ENCODE data around the gene ENO1. TPM values are rescaled to one million over a fixed set of nuclear protein-coding genes. Genes with fewer than 3 reads are reported as not detected.

ENO1 gene
- total and polyA plus RNA-seq, 9 of the 15 experiments (the other 6 are each of a cell fraction or from before 2014, with no cell fraction given): 2,249 to 7,472 (median 2,868) TPM

DNA sequence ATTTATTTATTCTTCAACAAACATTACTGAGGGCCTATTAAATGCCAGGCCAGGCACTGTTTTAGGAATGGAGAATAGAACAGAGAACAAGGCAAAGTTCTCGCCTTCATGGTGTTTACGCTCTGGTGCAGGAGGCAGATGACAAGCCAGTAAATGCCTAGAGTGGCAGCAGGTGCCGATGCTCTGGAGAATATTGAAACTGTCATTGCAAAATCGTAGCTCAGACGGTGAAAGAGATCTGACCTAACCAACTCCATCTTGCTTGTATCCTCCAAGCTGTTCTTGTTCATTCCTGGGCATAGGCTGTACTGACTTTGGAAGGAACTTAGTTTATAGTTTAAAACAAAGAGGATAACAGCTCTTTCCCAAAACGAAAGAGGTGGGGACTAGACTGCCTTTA is 13.5 kb upstream of the ENO1 start (continued):
- TF ChIP-seq, protein P1, sequence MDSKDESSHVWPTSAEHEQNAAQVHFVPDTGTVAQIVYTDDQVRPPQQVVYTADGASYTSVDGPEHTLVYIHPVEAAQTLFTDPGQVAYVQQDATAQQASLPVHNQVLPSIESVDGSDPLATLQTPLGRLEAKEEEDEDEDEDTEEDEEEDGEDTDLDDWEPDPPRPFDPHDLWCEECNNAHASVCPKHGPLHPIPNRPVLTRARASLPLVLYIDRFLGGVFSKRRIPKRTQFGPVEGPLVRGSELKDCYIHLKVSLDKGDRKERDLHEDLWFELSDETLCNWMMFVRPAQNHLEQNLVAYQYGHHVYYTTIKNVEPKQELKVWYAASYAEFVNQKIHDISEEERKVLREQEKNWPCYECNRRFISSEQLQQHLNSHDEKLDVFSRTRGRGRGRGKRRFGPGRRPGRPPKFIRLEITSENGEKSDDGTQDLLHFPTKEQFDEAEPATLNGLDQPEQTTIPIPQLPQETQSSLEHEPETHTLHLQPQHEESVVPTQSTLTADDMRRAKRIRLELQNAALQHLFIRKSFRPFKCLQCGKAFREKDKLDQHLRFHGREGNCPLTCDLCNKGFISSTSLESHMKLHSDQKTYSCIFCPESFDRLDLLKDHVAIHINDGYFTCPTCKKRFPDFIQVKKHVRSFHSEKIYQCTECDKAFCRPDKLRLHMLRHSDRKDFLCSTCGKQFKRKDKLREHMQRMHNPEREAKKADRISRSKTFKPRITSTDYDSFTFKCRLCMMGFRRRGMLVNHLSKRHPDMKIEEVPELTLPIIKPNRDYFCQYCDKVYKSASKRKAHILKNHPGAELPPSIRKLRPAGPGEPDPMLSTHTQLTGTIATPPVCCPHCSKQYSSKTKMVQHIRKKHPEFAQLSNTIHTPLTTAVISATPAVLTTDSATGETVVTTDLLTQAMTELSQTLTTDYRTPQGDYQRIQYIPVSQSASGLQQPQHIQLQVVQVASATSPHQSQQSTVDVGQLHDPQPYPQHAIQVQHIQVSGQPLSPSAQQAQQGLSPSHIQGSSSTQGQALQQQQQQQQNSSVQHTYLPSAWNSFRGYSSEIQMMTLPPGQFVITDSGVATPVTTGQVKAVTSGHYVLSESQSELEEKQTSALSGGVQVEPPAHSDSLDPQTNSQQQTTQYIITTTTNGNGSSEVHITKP (IDR thresholded peaks at IDR 0.05; ENCODE audit: partially characterized antibody): no peak

DNA sequence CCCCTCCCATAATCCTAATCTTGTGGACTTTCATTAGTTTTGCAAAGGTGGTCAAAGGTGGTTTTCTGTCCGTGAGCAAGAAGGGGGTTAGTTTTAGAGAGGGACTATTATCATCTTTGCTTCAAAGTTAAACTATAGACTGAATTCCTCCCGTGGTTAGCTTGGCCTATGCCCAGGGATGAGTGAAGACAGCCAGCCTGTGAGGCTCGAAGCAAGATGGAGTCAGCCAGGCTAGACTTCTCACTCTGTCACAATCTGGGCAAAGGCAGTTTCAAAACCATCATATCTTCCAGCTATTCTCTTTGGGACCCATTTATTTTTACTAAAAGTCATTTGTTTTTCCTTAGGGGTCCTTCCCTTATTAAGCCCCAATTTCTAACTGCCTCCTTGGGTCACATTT is 12.9 kb upstream of the ENO1 start:
- Histone ChIP-seq H3K27ac (ENCODE audit: extremely low read depth, low read depth, low read length) (no peak overlapping the region), H3K9me1 (ENCODE audit: control insufficient read depth, insufficient read depth, low read length) (no peaks in the 10 kb centered on the region), H3K9me3 (replicated peaks; ENCODE audit: control insufficient read depth, insufficient read depth, low read depth, low read length) (no peaks in the 10 kb centered on the region), H2AFZ (ENCODE audit: low read depth, low read length) (no peak overlapping the region), H4K20me1 (replicated peaks; ENCODE audit: control insufficient read depth, insufficient read depth, low read length) (no peaks in the 10 kb centered on the region), H3K9ac (ENCODE audit: insufficient read depth in 1 of 2, low read depth in 2 of 2, low read length in 2 of 2) (no peak overlapping the region), H3K4me1 (replicated peaks in 1 of 2; ENCODE audit: control insufficient read depth in 2 of 2, insufficient read depth in 2 of 2, low read length in 2 of 2) (peaks cover 0 to 3% of the 10 kb centered on the region in 2 experiments; a peak in 2 of 5 replicates), H3K4me2 (ENCODE audit: insufficient read depth, low read length) (no peak overlapping the region), H3K36me3 (ENCODE audit: control insufficient read depth, insufficient read depth, low read length) (no peaks in the 10 kb centered on the region), H3K79me2 (ENCODE audit: control insufficient read depth, insufficient read depth, low read length) (no peaks in the 10 kb centered on the region), H3K27me3 (ENCODE audit: control insufficient read depth in 2 of 2, insufficient read depth in 2 of 2, low read length in 2 of 2) (peaks cover 0 to 9% of the 10 kb centered on the region in 2 experiments; a peak in 1 of 5 replicates), H3K4me3 (no peak overlapping the region)
- POLR2A ChIA-PET: interaction anchor here (0.6 to 2.6 kb wide), 3 partner anchors 11 to 72 kb away, joined by 3 to 9 read pairs (median 5); no protein-coding TSS in a partner anchor
- no TSS peak for BruUV-seq (replicated peaks)
- DNase-seq (ENCODE audit: extremely low read depth in 1 of 4, low spot score in 3 of 4) (no peak), FAIRE-seq (no peak), ATAC-seq (no peak)
- intact Hi-C loops (cut with micrococcal nuclease) (no loop called here), in situ Hi-C loops (cut with MboI) (no loop called here)
- WGBS (ENCODE audit: insufficient coverage, low coverage, missing lambda C conversion rate): 39% methylated on average over 3 of the region's 3 CpGs
- CTCF ChIA-PET (ENCODE audit: low intra/inter-chr PET ratio): no interaction called here
- TF ChIP-seq FOXA3 (CRISPR knock-in tag; conservative IDR thresholded peaks at IDR 0.05 in 1 of 2, IDR thresholded peaks at IDR 0.05 in 1 of 2) (no peak), HEY1 (CRISPR knock-in tag; IDR thresholded peaks at IDR 0.05; ENCODE audit: borderline replicate concordance) (no peak), ZNF282 (CRISPR knock-in tag; IDR thresholded peaks at IDR 0.05) (no peak), ZNF589 (CRISPR knock-in tag; IDR thresholded peaks at IDR 0.05; ENCODE audit: low read depth) (no peak), KLF16 (IDR thresholded peaks at IDR 0.05) (no peak), TAF1 (IDR thresholded peaks at IDR 0.05; ENCODE audit: control insufficient read depth, extremely low read depth, insufficient read depth, low read length, severe bottlenecking) (no peak), FOS (IDR thresholded peaks at IDR 0.05; ENCODE audit: extremely low read depth, insufficient read length) (no peak), NCOR1 (IDR thresholded peaks at IDR 0.05) (no peak), PML (IDR thresholded peaks at IDR 0.05; ENCODE audit: low read length) (no peak), NR2F6 (CRISPR knock-in tag; IDR thresholded peaks at IDR 0.05) (no peak)
- TF ChIP-seq, protein P2, sequence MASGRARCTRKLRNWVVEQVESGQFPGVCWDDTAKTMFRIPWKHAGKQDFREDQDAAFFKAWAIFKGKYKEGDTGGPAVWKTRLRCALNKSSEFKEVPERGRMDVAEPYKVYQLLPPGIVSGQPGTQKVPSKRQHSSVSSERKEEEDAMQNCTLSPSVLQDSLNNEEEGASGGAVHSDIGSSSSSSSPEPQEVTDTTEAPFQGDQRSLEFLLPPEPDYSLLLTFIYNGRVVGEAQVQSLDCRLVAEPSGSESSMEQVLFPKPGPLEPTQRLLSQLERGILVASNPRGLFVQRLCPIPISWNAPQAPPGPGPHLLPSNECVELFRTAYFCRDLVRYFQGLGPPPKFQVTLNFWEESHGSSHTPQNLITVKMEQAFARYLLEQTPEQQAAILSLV (tag; IDR thresholded peaks at IDR 0.05): no peak
- TF ChIP-seq, protein P3, sequence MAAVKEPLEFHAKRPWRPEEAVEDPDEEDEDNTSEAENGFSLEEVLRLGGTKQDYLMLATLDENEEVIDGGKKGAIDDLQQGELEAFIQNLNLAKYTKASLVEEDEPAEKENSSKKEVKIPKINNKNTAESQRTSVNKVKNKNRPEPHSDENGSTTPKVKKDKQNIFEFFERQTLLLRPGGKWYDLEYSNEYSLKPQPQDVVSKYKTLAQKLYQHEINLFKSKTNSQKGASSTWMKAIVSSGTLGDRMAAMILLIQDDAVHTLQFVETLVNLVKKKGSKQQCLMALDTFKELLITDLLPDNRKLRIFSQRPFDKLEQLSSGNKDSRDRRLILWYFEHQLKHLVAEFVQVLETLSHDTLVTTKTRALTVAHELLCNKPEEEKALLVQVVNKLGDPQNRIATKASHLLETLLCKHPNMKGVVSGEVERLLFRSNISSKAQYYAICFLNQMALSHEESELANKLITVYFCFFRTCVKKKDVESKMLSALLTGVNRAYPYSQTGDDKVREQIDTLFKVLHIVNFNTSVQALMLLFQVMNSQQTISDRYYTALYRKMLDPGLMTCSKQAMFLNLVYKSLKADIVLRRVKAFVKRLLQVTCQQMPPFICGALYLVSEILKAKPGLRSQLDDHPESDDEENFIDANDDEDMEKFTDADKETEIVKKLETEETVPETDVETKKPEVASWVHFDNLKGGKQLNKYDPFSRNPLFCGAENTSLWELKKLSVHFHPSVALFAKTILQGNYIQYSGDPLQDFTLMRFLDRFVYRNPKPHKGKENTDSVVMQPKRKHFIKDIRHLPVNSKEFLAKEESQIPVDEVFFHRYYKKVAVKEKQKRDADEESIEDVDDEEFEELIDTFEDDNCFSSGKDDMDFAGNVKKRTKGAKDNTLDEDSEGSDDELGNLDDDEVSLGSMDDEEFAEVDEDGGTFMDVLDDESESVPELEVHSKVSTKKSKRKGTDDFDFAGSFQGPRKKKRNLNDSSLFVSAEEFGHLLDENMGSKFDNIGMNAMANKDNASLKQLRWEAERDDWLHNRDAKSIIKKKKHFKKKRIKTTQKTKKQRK (IDR thresholded peaks at IDR 0.05; ENCODE audit: borderline replicate concordance, low read depth, low read length): no peak
